ENCODE measurements around the gene FYB1. TPM values are rescaled to one million over a fixed set of nuclear protein-coding genes. Genes with fewer than 3 reads are reported as not detected.

Gene FYB1
- polyA plus RNA-seq, 3 donors = 75.3 to 141 (median 118) TPM

DNA sequence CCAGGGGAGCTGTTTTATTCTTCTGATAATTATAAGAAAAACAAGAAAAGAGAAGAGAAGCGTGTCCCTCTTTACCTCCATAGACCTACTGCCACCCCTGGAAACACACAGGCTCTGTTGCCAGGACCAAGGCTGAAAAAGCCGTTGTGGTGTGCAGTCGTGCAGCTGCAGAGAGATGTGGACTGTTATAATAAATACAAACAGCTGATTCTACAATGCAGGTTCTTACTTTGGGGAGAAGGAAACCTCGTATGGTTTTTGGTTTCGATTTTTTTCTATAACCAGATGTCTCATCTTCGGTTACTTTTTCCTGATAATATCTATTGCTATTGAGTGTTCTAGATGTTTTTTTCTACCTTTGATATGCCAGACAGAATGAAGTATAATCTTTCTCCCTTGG lies 28.1 kb downstream of the FYB1 start:
- TF ChIP-seq, protein P1, sequence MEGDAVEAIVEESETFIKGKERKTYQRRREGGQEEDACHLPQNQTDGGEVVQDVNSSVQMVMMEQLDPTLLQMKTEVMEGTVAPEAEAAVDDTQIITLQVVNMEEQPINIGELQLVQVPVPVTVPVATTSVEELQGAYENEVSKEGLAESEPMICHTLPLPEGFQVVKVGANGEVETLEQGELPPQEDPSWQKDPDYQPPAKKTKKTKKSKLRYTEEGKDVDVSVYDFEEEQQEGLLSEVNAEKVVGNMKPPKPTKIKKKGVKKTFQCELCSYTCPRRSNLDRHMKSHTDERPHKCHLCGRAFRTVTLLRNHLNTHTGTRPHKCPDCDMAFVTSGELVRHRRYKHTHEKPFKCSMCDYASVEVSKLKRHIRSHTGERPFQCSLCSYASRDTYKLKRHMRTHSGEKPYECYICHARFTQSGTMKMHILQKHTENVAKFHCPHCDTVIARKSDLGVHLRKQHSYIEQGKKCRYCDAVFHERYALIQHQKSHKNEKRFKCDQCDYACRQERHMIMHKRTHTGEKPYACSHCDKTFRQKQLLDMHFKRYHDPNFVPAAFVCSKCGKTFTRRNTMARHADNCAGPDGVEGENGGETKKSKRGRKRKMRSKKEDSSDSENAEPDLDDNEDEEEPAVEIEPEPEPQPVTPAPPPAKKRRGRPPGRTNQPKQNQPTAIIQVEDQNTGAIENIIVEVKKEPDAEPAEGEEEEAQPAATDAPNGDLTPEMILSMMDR (IDR thresholded peaks at IDR 0.05) = no peak
- WGBS (ENCODE audit: insufficient coverage) = no CpG with 5 or more reads among the region's 6 CpGs
- Histone ChIP-seq H3K9ac (ENCODE audit: insufficient read depth, low read length, poor library complexity, severe bottlenecking) (peak overlapping the region; percentile 1), H3K4me3 (replicated peaks in 1 of 3; ENCODE audit: low read depth in 2 of 3, low read length in 3 of 3) (no peak overlapping the region), H3K4me2 (replicated peaks; ENCODE audit: extremely low read depth, low read length, poor library complexity, severe bottlenecking) (peak overlapping the region; percentile 19), H3K79me2 (ENCODE audit: insufficient read depth, low read length) (peaks cover 98% of the 10 kb centered on the region), H3K9me3 (replicated peaks in 1 of 2; ENCODE audit: control insufficient read depth in 1 of 2, insufficient read depth in 1 of 2, low read length in 2 of 2) (no peaks in the 10 kb centered on the region), H3K4me1 (ENCODE audit: control insufficient read depth in 1 of 2, insufficient read depth in 2 of 2, low read length in 2 of 2) (peaks cover 74 to 79% of the 10 kb centered on the region in 2 donors), H3K27ac (ENCODE audit: low read depth in 1 of 2, low read length in 2 of 2) (peak overlapping the region in 1 of 2 donors; percentile 53), H3K36me3 (replicated peaks in 1 of 2; ENCODE audit: control insufficient read depth in 1 of 2, insufficient read depth in 2 of 2, low read length in 2 of 2) (peaks cover 27 to 62% of the 10 kb centered on the region in 2 donors), H3K27me3 (ENCODE audit: control insufficient read depth in 2 of 2, insufficient read depth in 2 of 2, low read length in 2 of 2) (no peaks in the 10 kb centered on the region), H2AFZ (ENCODE audit: insufficient read depth, low read depth, low read length, poor library complexity, severe bottlenecking) (no peak overlapping the region), H4K20me1 (ENCODE audit: insufficient read depth, low read length) (peaks cover 100% of the 10 kb centered on the region)
- intact Hi-C loops (cut with micrococcal nuclease) = no loop called here
- Mint-ChIP-seq H3K4me3 (peak overlapping the region in 1 of 2 donors; percentile 59), H3K4me1 (peaks cover 89% of the 10 kb centered on the region), H3K27ac (peak overlapping the region in 6 of 7 donors; percentile 16 to 68 (median 40)), H3K27me3 (ENCODE audit: low read depth in 3 of 3) (peaks cover 0 to 2% (median 0%) of the 10 kb centered on the region in 3 donors), H3K9me3 (no peaks in the 10 kb centered on the region), H3K36me3 (peaks cover 52 to 70% of the 10 kb centered on the region in 2 donors)
- no peak for DNase-seq

GRCh38 chr5:39190311-39191102 lies 28.9 kb downstream of the FYB1 start:
- Mint-ChIP-seq H3K27me3 (ENCODE audit: low read depth in 3 of 3) (peaks cover 0 to 2% (median 0%) of the 10 kb centered on the region in 3 donors), H3K36me3 (peaks cover 54 to 75% of the 10 kb centered on the region in 2 donors), H3K9me3 (no peaks in the 10 kb centered on the region), H3K4me3 (peak overlapping the region in 1 of 2 donors; percentile 59), H3K4me1 (peaks cover 84% of the 10 kb centered on the region), H3K27ac (peak overlapping the region in 6 of 7 donors; percentile 17 to 68 (median 52))
- Histone ChIP-seq H2AFZ (ENCODE audit: insufficient read depth, low read depth, low read length, poor library complexity, severe bottlenecking) (no peak overlapping the region), H3K9ac (ENCODE audit: insufficient read depth, low read length, poor library complexity, severe bottlenecking) (peak overlapping the region; percentile 1), H3K79me2 (ENCODE audit: insufficient read depth, low read length) (peaks cover 98% of the 10 kb centered on the region), H3K4me3 (replicated peaks in 1 of 3; ENCODE audit: low read depth in 2 of 3, low read length in 3 of 3) (no peak overlapping the region), H4K20me1 (ENCODE audit: insufficient read depth, low read length) (peaks cover 100% of the 10 kb centered on the region), H3K36me3 (replicated peaks in 1 of 2; ENCODE audit: control insufficient read depth in 1 of 2, insufficient read depth in 2 of 2, low read length in 2 of 2) (peaks cover 25 to 65% of the 10 kb centered on the region in 2 donors), H3K27ac (ENCODE audit: low read depth in 1 of 2, low read length in 2 of 2) (peak overlapping the region in 1 of 2 donors; percentile 53), H3K4me2 (replicated peaks; ENCODE audit: extremely low read depth, low read length, poor library complexity, severe bottlenecking) (peak overlapping the region; percentile 19), H3K4me1 (ENCODE audit: control insufficient read depth in 1 of 2, insufficient read depth in 2 of 2, low read length in 2 of 2) (peaks cover 66 to 72% of the 10 kb centered on the region in 2 donors), H3K9me3 (replicated peaks in 1 of 2; ENCODE audit: control insufficient read depth in 1 of 2, insufficient read depth in 1 of 2, low read length in 2 of 2) (no peaks in the 10 kb centered on the region), H3K27me3 (ENCODE audit: control insufficient read depth in 2 of 2, insufficient read depth in 2 of 2, low read length in 2 of 2) (no peaks in the 10 kb centered on the region)
- TF ChIP-seq, protein P1 (IDR thresholded peaks at IDR 0.05) = no peak
- intact Hi-C loops (cut with micrococcal nuclease) = no loop called here
- 100% methylated on average over 1 of the region's 4 CpGs for WGBS (ENCODE audit: insufficient coverage)
- peak in 1 of 3 donors; percentile 28 for DNase-seq

Data from CD14-positive monocyte (primary cell).